H9 (cell line): ENCODE measurements around the gene NUBPL. TPM values are rescaled to one million over a fixed set of nuclear protein-coding genes. Genes with fewer than 3 reads are reported as not detected.

Experiments
- DNase-seq: peaks from one replicate; pipeline ENCODE4 v3.0.0-alpha.2; 2017
- H2AFZ ChIP-seq: one replicate; pipeline ENCODE4 v1.6.1; 2013; ENCODE audit warnings: mild to moderate bottlenecking, low read length, control low read depth, moderate library complexity
- H2AK5ac ChIP-seq: 2 replicates; pipeline ENCODE4 v1.6.1; 2013; ENCODE audit warnings: low read length, control low read depth, mixed read lengths; ENCODE audit not compliant: insufficient read length
- H2BK120ac ChIP-seq: one replicate; pipeline ENCODE4 v1.6.1; 2013; ENCODE audit warnings: low read depth, mild to moderate bottlenecking, low read length, control low read depth, inconsistent platforms; ENCODE audit not compliant: poor library complexity, severe bottlenecking
- H2BK12ac ChIP-seq: 2 replicates; pipeline ENCODE4 v1.6.1; 2013; ENCODE audit warnings: low read length, control low read depth, mixed read lengths, low read depth; ENCODE audit not compliant: insufficient read length
- H2BK15ac ChIP-seq: 2 replicates; pipeline ENCODE4 v1.6.1; 2013; ENCODE audit warnings: low read depth, low read length, control low read depth
- H2BK20ac ChIP-seq: one replicate; pipeline ENCODE4 v1.6.1; 2013; ENCODE audit warnings: low read depth, mild to moderate bottlenecking, low read length, control low read depth, inconsistent platforms; ENCODE audit not compliant: poor library complexity, severe bottlenecking
- H2BK5ac ChIP-seq: 2 replicates; pipeline ENCODE4 v1.6.1; 2013; ENCODE audit warnings: low read length, control low read depth, mixed read lengths; ENCODE audit not compliant: insufficient read length
- H3K14ac ChIP-seq: 2 replicates; pipeline ENCODE4 v1.6.1; 2013; ENCODE audit warnings: low read length, control low read depth; ENCODE audit not compliant: insufficient read depth
- H3K18ac ChIP-seq: 2 replicates; pipeline ENCODE4 v1.6.1; 2013; ENCODE audit warnings: low read depth, mild to moderate bottlenecking, mixed read lengths, low read length, control low read depth; ENCODE audit not compliant: insufficient read length
- H3K23ac ChIP-seq: 2 replicates; pipeline ENCODE4 v1.6.1; 2013; ENCODE audit warnings: low read length, control low read depth, mixed read lengths, low read depth; ENCODE audit not compliant: insufficient read length
- H3K23me2 ChIP-seq: 2 replicates; pipeline ENCODE4 v1.6.1; 2013; ENCODE audit warnings: low read depth, mild to moderate bottlenecking, mixed read lengths, low read length, control low read depth; ENCODE audit not compliant: insufficient read length, poor library complexity, severe bottlenecking
- H3K27ac ChIP-seq: 2 replicates; pipeline ENCODE4 v1.5.1; 2013; ENCODE audit warnings: low read length, control low read depth, mixed read lengths, low read depth; ENCODE audit not compliant: insufficient read length
- H3K27me3 ChIP-seq: 2 replicates; pipeline ENCODE4 v1.6.1; 2013; ENCODE audit warnings: low read length, control low read depth, inconsistent platforms; ENCODE audit not compliant: insufficient read depth
- H3K4ac ChIP-seq: 2 replicates; pipeline ENCODE4 v1.6.1; 2013; ENCODE audit warnings: low read depth, mild to moderate bottlenecking, control low read depth, inconsistent platforms, low read length, moderate library complexity
- H3K4me1 ChIP-seq: 2 replicates; pipeline ENCODE4 v1.6.1; 2013; ENCODE audit warnings: low read length, control low read depth, inconsistent platforms; ENCODE audit not compliant: insufficient read depth
- H3K4me2 ChIP-seq: 2 replicates; pipeline ENCODE4 v1.6.1; 2013; ENCODE audit warnings: low read length, control low read depth, mixed read lengths; ENCODE audit not compliant: insufficient read length, insufficient read depth
- H3K56ac ChIP-seq: 2 replicates; pipeline ENCODE4 v1.6.1; 2013; ENCODE audit warnings: low read depth, mild to moderate bottlenecking, mixed read lengths, low read length, control low read depth; ENCODE audit not compliant: insufficient read length
- H3K79me1 ChIP-seq: 2 replicates; pipeline ENCODE4 v1.6.1; 2013; ENCODE audit warnings: low read depth, mild to moderate bottlenecking, moderate library complexity, low read length, control low read depth, inconsistent platforms; ENCODE audit not compliant: insufficient read depth, poor library complexity, severe bottlenecking
- H3K79me2 ChIP-seq: 2 replicates; pipeline ENCODE4 v1.6.1; 2013; ENCODE audit warnings: low read length, control low read depth, inconsistent platforms; ENCODE audit not compliant: insufficient read depth
- H3K9ac ChIP-seq: 2 replicates; pipeline ENCODE4 v1.6.1; 2013; ENCODE audit warnings: low read length, control low read depth, mixed read lengths; ENCODE audit not compliant: insufficient read length; ENCODE audit errors: extremely low read depth
- H3K9me3 ChIP-seq: one replicate; pipeline ENCODE4 v1.6.1; 2013; ENCODE audit warnings: low read depth, low read length, inconsistent platforms; ENCODE audit not compliant: control insufficient read depth
- H3T11ph ChIP-seq: one replicate; pipeline ENCODE4 v1.6.1; 2013; ENCODE audit warnings: mild to moderate bottlenecking, low read length, control low read depth, inconsistent platforms
- H4K20me1 ChIP-seq: one replicate; pipeline ENCODE4 v1.6.1; 2013; ENCODE audit not compliant: control insufficient read depth, insufficient read length, insufficient read depth
- H4K5ac ChIP-seq: 2 replicates; pipeline ENCODE4 v1.6.1; 2013; ENCODE audit warnings: low read depth, mild to moderate bottlenecking, mixed read lengths, low read length, control low read depth; ENCODE audit not compliant: insufficient read length
- H4K8ac ChIP-seq: replicated peaks from 2 replicates; pipeline ENCODE4 v1.6.1; 2013; ENCODE audit warnings: low read length, control low read depth, mixed read lengths, low read depth; ENCODE audit not compliant: insufficient read length
- H4K91ac ChIP-seq: 2 replicates; pipeline ENCODE4 v1.6.1; 2013; ENCODE audit warnings: low read depth, mild to moderate bottlenecking, moderate library complexity, mixed read lengths, low read length, control low read depth; ENCODE audit not compliant: insufficient read length
- H3K27ac Mint-ChIP-seq, 3 experiments: 2 replicates in 2 of 3; 3 replicates in 1 of 3; pipeline ENCODE4 v1.8.0; 2020 to 2021; ENCODE audit warnings: mixed read lengths in 3 of 3, mild to moderate bottlenecking in 1 of 3, moderate library complexity in 1 of 3
- H3K27me3 Mint-ChIP-seq: 2 replicates; pipeline ENCODE4 v1.8.0; 2021; ENCODE audit warnings: low read depth, mild to moderate bottlenecking, moderate library complexity, mixed read lengths
- H3K36me3 Mint-ChIP-seq, 3 experiments: 2 replicates in 2 of 3; 3 replicates in 1 of 3; pipeline ENCODE4 v1.8.0; 2020 to 2021; ENCODE audit warnings: low read depth in 3 of 3, mixed read lengths in 3 of 3; ENCODE audit not compliant: insufficient read depth in 1 of 3
- H3K4me1 Mint-ChIP-seq, 2 experiments: 2 replicates each; pipeline ENCODE4 v1.8.0; 2020; ENCODE audit warnings: mixed read lengths in 2 of 2
- H3K4me3 Mint-ChIP-seq, 2 experiments: 2 replicates in 1 of 2; 3 replicates in 1 of 2; pipeline ENCODE4 v1.8.0; 2020 to 2021; ENCODE audit warnings: mild to moderate bottlenecking in 2 of 2, mixed read lengths in 2 of 2, moderate library complexity in 1 of 2
- H3K9me3 Mint-ChIP-seq, 2 experiments: 2 replicates in 1 of 2; 3 replicates in 1 of 2; pipeline ENCODE4 v1.8.0; 2020; ENCODE audit warnings: mild to moderate bottlenecking in 2 of 2, mixed read lengths in 2 of 2, moderate library complexity in 1 of 2
- CTCF ChIP-seq: fragments of 200-600 bp; sonication (generic); conservative IDR thresholded peaks from 3 replicates; pipeline ENCODE4 v1.8.0; 2021; ENCODE audit warnings: antibody characterized with exemption, mild to moderate bottlenecking
- WGBS: extraction: QIAGEN DNeasy Blood & Tissue Kit; methylation state at CpG from one replicate; pipeline ENCODE4 v1.1.7; 2013; ENCODE audit warnings: missing lambda C conversion rate, low lambda C conversion rate, mixed read lengths; ENCODE audit not compliant: insufficient read length; ENCODE audit errors: extremely low coverage; 5-methylcytosine and 5-hydroxymethylcytosine counted together
- total RNA-seq: library from RNA; stranded (reverse); gene quantifications from 2 replicates; pipeline ENCODE4 v1.2.1, GENCODE V29; 2021

The NUBPL gene
- total RNA-seq, 1 experiment from 2014 or later: 14.8 TPM

- no peak overlapping the region for H3K23ac ChIP-seq
- H2BK15ac ChIP-seq: no peak overlapping the region
- H3K4ac ChIP-seq: no peak overlapping the region
- DNase-seq: no peak
- H2BK20ac ChIP-seq: no peak overlapping the region
- H4K91ac ChIP-seq: no peak overlapping the region
- H3K27me3 Mint-ChIP-seq: no peaks in the 10 kb centered on the region
- no peak overlapping the region for H3K56ac ChIP-seq
- H3K36me3 Mint-ChIP-seq: no peaks in the 10 kb centered on the region
- no peak overlapping the region for H3K18ac ChIP-seq
- no peak overlapping the region for H3K14ac ChIP-seq
- no peak overlapping the region for H2BK120ac ChIP-seq
- H3K27me3 ChIP-seq: no peaks in the 10 kb centered on the region
- no peak overlapping the region for H4K8ac ChIP-seq
- no peak overlapping the region for H3K9ac ChIP-seq
- no peak for TF ChIP-seq CTCF
- no peak overlapping the region for H3K4me2 ChIP-seq
- H4K20me1 ChIP-seq: no peaks in the 10 kb centered on the region
- H4K5ac ChIP-seq: no peak overlapping the region
- no peak overlapping the region for H3K4me3 Mint-ChIP-seq
- no CpG with 5 or more reads among the region's 4 CpGs for WGBS
- H3K9me3 Mint-ChIP-seq: peaks cover 2 to 8% of the 10 kb centered on the region in 2 experiments; a peak in 2 of 5 replicates
- no peak overlapping the region for H2BK12ac ChIP-seq
- H3K79me2 ChIP-seq: no peaks in the 10 kb centered on the region
- H3K23me2 ChIP-seq: no peaks in the 10 kb centered on the region
- H3K4me1 ChIP-seq: no peaks in the 10 kb centered on the region
- H2AFZ ChIP-seq: no peak overlapping the region
- H3K27ac ChIP-seq: no peak overlapping the region
- no peaks in the 10 kb centered on the region for H3K79me1 ChIP-seq
- H2BK5ac ChIP-seq: no peak overlapping the region
- no peaks in the 10 kb centered on the region for H3K9me3 ChIP-seq
- no peak overlapping the region for H2AK5ac ChIP-seq
- no peak overlapping the region for H3K27ac Mint-ChIP-seq
- H3K4me1 Mint-ChIP-seq: no peaks in the 10 kb centered on the region
- no peak overlapping the region for H3T11ph ChIP-seq
Measured at GRCh38 chr14:31761325-31761724, 200.1 kb downstream of the NUBPL start.
